SU-DHL-6 (cell line): ENCODE results near the gene SLC5A11.
"Not testable (repeated sequence)": the region's sequence is repeated elsewhere in the genome, so short reads cannot be mapped to it uniquely, and the experiment has no call there.

Experiments used
- H2AFZ ChIP-seq: fragments of 200-600 bp; sonication (generic); 2 replicates; pipeline ENCODE4 v1.6.1; 2014; ENCODE audit warnings: low read depth, mild to moderate bottlenecking, moderate library complexity, mixed read lengths, antibody characterized with exemption, low read length; ENCODE audit not compliant: severe bottlenecking
- H3F3A ChIP-seq: fragments of 200-600 bp; shearing (Covaris generic); 2 replicates; pipeline ENCODE4 v1.6.0; 2016; ENCODE audit warnings: antibody characterized with exemption, mild to moderate bottlenecking; ENCODE audit not compliant: insufficient read depth
- H3K27ac ChIP-seq: fragments of 200-600 bp; sonication (generic); 2 replicates; pipeline ENCODE4 v1.5.1; 2016; ENCODE audit warnings: low read depth, mild to moderate bottlenecking, low read length, moderate library complexity, mixed read lengths
- H3K27me3 ChIP-seq: fragments of 200-600 bp; sonication (generic), shearing (Covaris generic); 2 replicates; pipeline ENCODE4 v1.6.0; 2014; ENCODE audit warnings: mild to moderate bottlenecking, low read length
- H3K36me3 ChIP-seq: fragments of 200-600 bp; sonication (generic); 2 replicates; pipeline ENCODE4 v1.6.1; 2014; ENCODE audit warnings: mild to moderate bottlenecking, low read length, mixed read lengths
- H3K4me2 ChIP-seq: fragments of 300-600, 200-600 bp; shearing (Covaris generic), sonication (generic); 2 replicates; pipeline ENCODE4 v1.6.0; 2014; ENCODE audit warnings: low read length, low read depth, mild to moderate bottlenecking; ENCODE audit not compliant: poor library complexity, severe bottlenecking
- H3K4me3 ChIP-seq: fragments of 200-600 bp; sonication (generic); 2 replicates; pipeline ENCODE4 v1.5.1; 2014; ENCODE audit warnings: antibody characterized with exemption, low read length, mild to moderate bottlenecking, mixed read lengths; ENCODE audit not compliant: insufficient read depth, poor library complexity, severe bottlenecking
- H3K79me2 ChIP-seq: fragments of 200-600 bp; sonication (generic); 2 replicates; pipeline ENCODE4 v1.6.1; 2014; ENCODE audit warnings: mild to moderate bottlenecking, low read length, moderate library complexity; ENCODE audit not compliant: insufficient read depth
- H3K9ac ChIP-seq: fragments of 200-600 bp; sonication (generic); 2 replicates; pipeline ENCODE4 v1.7.0; 2014; ENCODE audit warnings: mild to moderate bottlenecking, low read length
- H3K9me2 ChIP-seq: fragments of 200-600 bp; sonication (generic); replicated peaks from 2 replicates; pipeline ENCODE4 v1.6.1; 2014; ENCODE audit warnings: low read length; ENCODE audit not compliant: insufficient read depth
- H3K9me3 ChIP-seq: fragments of 200-600 bp; sonication (generic); 2 replicates; pipeline ENCODE4 v1.6.1; 2014; ENCODE audit warnings: low read length, mixed read lengths; ENCODE audit not compliant: insufficient read depth
- H4K20me1 ChIP-seq: fragments of 200-600 bp; sonication (generic); 2 replicates; pipeline ENCODE4 v1.6.1; 2014; ENCODE audit warnings: low read depth, mild to moderate bottlenecking, antibody characterized with exemption, low read length, moderate library complexity, mixed read lengths
- EZH2phosphoT487 ChIP-seq: fragments of 200-600 bp; sonication (generic), shearing (Covaris generic); conservative IDR thresholded peaks from 2 replicates; pipeline ENCODE4 v1.6.1; 2018; ENCODE audit warnings: mild to moderate bottlenecking, antibody characterized with exemption, low read length, moderate library complexity, mixed read lengths
- TF ChIP-seq, protein P1 (sequence below): fragments of 200-600 bp; sonication (generic); IDR thresholded peaks from one replicate; pipeline ENCODE4 v1.5.1; 2017; ENCODE audit warnings: antibody characterized with exemption, mild to moderate bottlenecking, low read length, moderate library complexity; ENCODE audit not compliant: insufficient read depth, poor library complexity, severe bottlenecking

The SLC5A11 gene

DNA sequence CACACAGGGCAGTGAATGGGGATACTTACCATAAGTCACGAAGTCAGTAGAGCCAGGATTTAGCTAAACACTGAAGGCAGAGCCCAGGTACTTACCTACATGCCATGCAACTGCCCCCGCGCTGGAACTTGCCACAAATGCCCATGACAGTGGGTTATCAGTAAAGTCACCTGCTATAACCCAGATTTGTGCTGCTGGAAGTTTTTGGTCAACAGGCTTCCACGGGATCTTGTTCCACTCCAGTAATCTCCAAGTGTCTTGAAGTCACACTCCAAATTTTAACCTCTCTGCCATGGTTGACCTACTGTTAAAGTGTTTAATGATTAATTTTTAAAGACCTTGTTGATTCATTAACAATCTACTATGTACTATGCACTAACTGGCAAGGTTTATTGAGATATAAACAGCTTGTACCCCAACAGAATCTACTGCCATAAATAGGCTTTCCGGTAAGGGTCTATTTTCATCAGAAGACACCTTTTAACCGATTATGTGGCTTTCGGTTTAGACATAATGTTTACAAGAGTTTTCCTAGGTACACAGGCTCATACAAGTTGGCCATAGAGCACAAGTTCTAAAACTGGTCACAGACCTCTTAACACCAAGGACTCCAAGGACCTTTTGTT, 6.3 kb upstream of the SLC5A11 start:
- TF ChIP-seq, protein P1, sequence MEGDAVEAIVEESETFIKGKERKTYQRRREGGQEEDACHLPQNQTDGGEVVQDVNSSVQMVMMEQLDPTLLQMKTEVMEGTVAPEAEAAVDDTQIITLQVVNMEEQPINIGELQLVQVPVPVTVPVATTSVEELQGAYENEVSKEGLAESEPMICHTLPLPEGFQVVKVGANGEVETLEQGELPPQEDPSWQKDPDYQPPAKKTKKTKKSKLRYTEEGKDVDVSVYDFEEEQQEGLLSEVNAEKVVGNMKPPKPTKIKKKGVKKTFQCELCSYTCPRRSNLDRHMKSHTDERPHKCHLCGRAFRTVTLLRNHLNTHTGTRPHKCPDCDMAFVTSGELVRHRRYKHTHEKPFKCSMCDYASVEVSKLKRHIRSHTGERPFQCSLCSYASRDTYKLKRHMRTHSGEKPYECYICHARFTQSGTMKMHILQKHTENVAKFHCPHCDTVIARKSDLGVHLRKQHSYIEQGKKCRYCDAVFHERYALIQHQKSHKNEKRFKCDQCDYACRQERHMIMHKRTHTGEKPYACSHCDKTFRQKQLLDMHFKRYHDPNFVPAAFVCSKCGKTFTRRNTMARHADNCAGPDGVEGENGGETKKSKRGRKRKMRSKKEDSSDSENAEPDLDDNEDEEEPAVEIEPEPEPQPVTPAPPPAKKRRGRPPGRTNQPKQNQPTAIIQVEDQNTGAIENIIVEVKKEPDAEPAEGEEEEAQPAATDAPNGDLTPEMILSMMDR, result no peak
- no peak for TF ChIP-seq EZH2phosphoT487
- Histone ChIP-seq H3K9ac (no peak overlapping the region), H3K36me3 (no peaks in the 10 kb centered on the region), H3K27ac (no peak overlapping the region), H2AFZ (no peak overlapping the region), H3K27me3 (no peaks in the 10 kb centered on the region), H3F3A (no peaks in the 10 kb centered on the region), H3K4me3 (no peak overlapping the region), H3K79me2 (no peaks in the 10 kb centered on the region), H3K9me2 (no peaks in the 10 kb centered on the region), H3K9me3 (no peaks in the 10 kb centered on the region), H4K20me1 (no peaks in the 10 kb centered on the region), H3K4me2 (no peak overlapping the region)

DNA sequence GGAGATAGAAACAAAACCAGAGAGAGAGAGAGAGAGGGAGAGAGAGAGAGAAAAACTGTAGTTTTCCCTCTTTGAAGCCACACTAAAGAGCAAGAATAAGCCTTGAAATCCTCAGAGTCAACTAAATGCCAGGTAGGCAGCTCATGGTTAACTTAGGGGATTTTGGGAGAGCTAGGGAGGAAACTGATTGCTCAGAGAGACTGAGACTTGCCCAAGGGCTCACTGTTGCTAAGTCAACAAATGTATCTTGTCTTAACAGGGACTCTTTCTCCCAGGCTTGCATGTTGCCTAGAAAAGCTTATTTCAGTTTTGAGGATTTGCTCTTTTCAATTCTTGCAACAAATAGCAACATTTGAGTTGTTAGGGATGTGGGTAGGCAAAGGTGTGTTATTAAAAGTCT, 4.5 kb upstream of the SLC5A11 start:
- Histone ChIP-seq H4K20me1 (no peaks in the 10 kb centered on the region), H3K36me3 (no peaks in the 10 kb centered on the region), H3K9me2 (no peaks in the 10 kb centered on the region), H3K9ac (no peak overlapping the region), H2AFZ (no peak overlapping the region), H3K4me2 (no peak overlapping the region), H3K4me3 (no peak overlapping the region), H3K27ac (no peak overlapping the region), H3K27me3 (no peaks in the 10 kb centered on the region), H3K79me2 (no peaks in the 10 kb centered on the region), H3K9me3 (no peaks in the 10 kb centered on the region), H3F3A (no peaks in the 10 kb centered on the region)
- no peak for TF ChIP-seq EZH2phosphoT487
- TF ChIP-seq, protein P1, result no peak

DNA sequence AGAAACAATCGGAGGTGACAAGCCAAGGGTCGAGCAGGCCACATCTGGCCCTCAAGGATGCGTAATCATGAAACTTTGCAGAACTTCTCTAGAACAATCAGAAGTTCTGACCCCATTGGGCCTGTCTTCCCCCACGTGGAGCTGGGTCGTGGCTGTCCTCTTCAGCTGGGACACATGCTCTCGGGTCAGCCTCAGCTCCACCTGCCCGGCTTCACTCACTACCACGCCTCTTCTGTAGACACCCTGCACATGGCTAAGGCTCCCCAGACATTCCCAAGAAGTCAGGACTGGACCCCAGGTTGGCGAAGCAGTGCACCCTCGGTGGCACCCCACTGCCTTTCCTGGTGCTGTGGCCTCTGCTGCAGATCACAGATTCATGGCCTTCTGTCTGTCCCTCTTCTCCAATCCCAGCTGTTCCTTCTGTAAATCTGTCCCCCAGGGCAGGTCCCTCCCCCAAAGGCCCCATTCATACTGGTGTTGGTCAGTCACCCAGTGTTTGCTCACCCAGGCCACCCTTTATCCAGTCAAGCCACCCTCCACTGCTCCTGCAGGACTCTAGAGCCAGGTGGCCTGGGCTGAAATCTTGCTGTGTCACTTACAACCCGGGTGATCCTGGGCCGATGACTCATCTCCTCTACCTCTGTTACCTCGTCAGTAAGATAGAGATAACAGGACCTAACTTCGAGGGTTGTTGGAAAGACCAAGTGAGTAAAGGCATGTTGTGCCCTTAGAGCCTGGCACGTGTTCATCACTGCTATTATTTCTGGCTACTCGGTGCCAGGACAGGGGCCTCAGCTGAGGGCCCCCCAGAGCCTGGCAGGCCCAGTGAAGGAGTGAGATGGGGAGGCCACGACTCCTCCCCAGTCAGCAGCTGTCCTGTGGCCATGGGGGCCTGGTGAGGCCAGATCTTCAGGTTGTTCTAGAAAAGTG, 1.4 kb upstream of the SLC5A11 start:
- Histone ChIP-seq H3K9me3 (no peaks in the 10 kb centered on the region), H3K4me3 (no peak overlapping the region), H4K20me1 (no peaks in the 10 kb centered on the region), H3K36me3 (no peaks in the 10 kb centered on the region), H2AFZ (no peak overlapping the region), H3K27me3 (no peaks in the 10 kb centered on the region), H3F3A (no peaks in the 10 kb centered on the region), H3K27ac (no peak overlapping the region), H3K9me2 (no peaks in the 10 kb centered on the region), H3K79me2 (no peaks in the 10 kb centered on the region), H3K4me2 (no peak overlapping the region), H3K9ac (no peak overlapping the region)
- no peak for TF ChIP-seq EZH2phosphoT487
- TF ChIP-seq, protein P1, result no peak

DNA sequence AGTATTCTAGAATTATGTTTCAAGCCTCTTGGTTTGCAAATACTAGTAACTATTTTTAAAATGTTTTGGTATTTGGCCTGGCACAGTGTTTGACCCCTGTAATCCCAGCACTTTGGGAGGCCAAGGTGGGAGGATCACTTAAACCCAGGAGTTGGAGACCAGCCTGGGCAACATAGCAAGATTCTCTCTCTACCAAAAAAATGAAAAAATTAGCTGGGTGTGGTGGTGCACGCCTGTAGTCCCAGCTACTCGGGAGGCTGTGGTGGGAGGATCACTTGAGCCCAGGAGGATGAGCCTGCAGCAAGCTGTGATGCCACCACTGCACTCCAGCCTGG, 765 bp upstream of the SLC5A11 start:
- H2AFZ ChIP-seq, H3K9me2 ChIP-seq, H3K27me3 ChIP-seq, H4K20me1 ChIP-seq, H3K27ac ChIP-seq, H3K9me3 ChIP-seq, H3K4me2 ChIP-seq, H3K4me3 ChIP-seq, H3K36me3 ChIP-seq, H3F3A ChIP-seq, H3K79me2 ChIP-seq, H3K9ac ChIP-seq: not testable (repeated sequence)
